K562 (cell line): ENCODE data around the gene BEST3. TPM values are rescaled to one million over a fixed set of nuclear protein-coding genes. Genes with fewer than 3 reads are reported as not detected.
A peak's percentile ranks its signal among the peaks of the same experiment; 100 is the strongest.

ENCODE experiments used
- ARID1B ChIP-seq: fragments of 450-650 bp; IDR thresholded peaks from 2 replicates; pipeline ENCODE4 v1.6.1; 2016; ENCODE audit warnings: antibody characterized with exemption, mild to moderate bottlenecking, inconsistent platforms
- BCLAF1 ChIP-seq, 2 experiments: fragments of 450-650 bp in 1 of 2; IDR thresholded peaks; 2 replicates each; pipeline ENCODE4 v1.6.1; 2011 to 2017; ENCODE audit warnings: low read depth in 2 of 2, antibody characterized with exemption in 1 of 2, borderline replicate concordance in 1 of 2, low read length in 1 of 2, mild to moderate bottlenecking in 1 of 2, mixed read lengths in 1 of 2; ENCODE audit not compliant: control insufficient read depth in 1 of 2
- CBFA2T3 ChIP-seq: fragments of 450-650 bp; IDR thresholded peaks from 2 replicates; pipeline ENCODE4 v1.6.1; 2017
- CBX3 ChIP-seq, 2 experiments: IDR thresholded peaks; 1 replicate in 1 of 2; 2 replicates in 1 of 2; pipeline ENCODE4 v1.6.1; 2012; ENCODE audit warnings: inconsistent platforms in 2 of 2, low read length in 2 of 2, borderline replicate concordance in 1 of 2, control low read depth in 1 of 2
- GMEB1 ChIP-seq: fragments of 250-450 bp; sonication (Bioruptor Pico); IDR thresholded peaks from 2 replicates; pipeline ENCODE4 v1.4.0; 2020; ENCODE audit warnings: mild to moderate bottlenecking
- JUN ChIP-seq, 2 experiments: sonication (generic) in 1 of 2; formaldehyde crosslinking in 1 of 2; IDR thresholded peaks; 2 replicates each; pipeline versions ENCODE4 v1.6.1 to v1.8.0; 2012 to 2022; ENCODE audit warnings: borderline replicate concordance in 2 of 2, mild to moderate bottlenecking in 2 of 2, improper control_type of control experiment in 1 of 2, low read depth in 1 of 2, low read length in 1 of 2, missing genetic modification reagents in 1 of 2
- JUNB ChIP-seq: fragments of 450-650 bp; formaldehyde crosslinking; conservative IDR thresholded peaks from 2 replicates; pipeline ENCODE4 v1.4.0; 2020; ENCODE audit warnings: mild to moderate bottlenecking
- LARP7 ChIP-seq: fragments of 450-650 bp; IDR thresholded peaks from 2 replicates; pipeline ENCODE4 v1.6.1; 2016
- LCOR ChIP-seq: sonication (generic); formaldehyde crosslinking; IDR thresholded peaks from 2 replicates; pipeline ENCODE4 v1.8.0; 2022; ENCODE audit warnings: mild to moderate bottlenecking, missing genetic modification reagents
- PPARD ChIP-seq: fragments of 250-450 bp; sonication (Bioruptor Pico); IDR thresholded peaks from 2 replicates; pipeline ENCODE4 v1.8.0; 2022; ENCODE audit warnings: inconsistent platforms, mild to moderate bottlenecking, moderate library complexity
- RFX5 ChIP-seq: IDR thresholded peaks from 2 replicates; pipeline ENCODE4 v1.6.1; 2011; ENCODE audit warnings: low read depth, mild to moderate bottlenecking, improper control_type of control experiment, low read length
- SAP30 ChIP-seq: fragments of 200-600 bp; sonication (generic); IDR thresholded peaks from 2 replicates; pipeline ENCODE4 v1.6.1; 2012; ENCODE audit warnings: borderline replicate concordance, low read depth, mild to moderate bottlenecking, moderate library complexity, low read length, control low read depth, inconsistent platforms; ENCODE audit not compliant: insufficient read depth, poor library complexity, severe bottlenecking
- ZFP91 ChIP-seq: sonication (generic); formaldehyde crosslinking; IDR thresholded peaks from 2 replicates; pipeline ENCODE4 v1.8.0; 2022; ENCODE audit warnings: mild to moderate bottlenecking, missing genetic modification reagents
- ZNF445 ChIP-seq: fragments of 250-450 bp; sonication (Bioruptor Pico); IDR thresholded peaks from 2 replicates; pipeline ENCODE4 v1.4.0; 2020; ENCODE audit warnings: low read depth, mild to moderate bottlenecking, moderate library complexity
- ZNF512 ChIP-seq: IDR thresholded peaks from 2 replicates; pipeline ENCODE4 v1.6.1; 2016; ENCODE audit warnings: missing genetic modification characterization, missing compliant biosample characterization
- ZNF584 ChIP-seq: fragments of 200-800 bp; sonication (Bioruptor generic); IDR thresholded peaks from 2 replicates; pipeline ENCODE4 v1.6.1; 2016; ENCODE audit warnings: low read depth, mild to moderate bottlenecking, missing genetic modification characterization, missing compliant biosample characterization
- polyA plus RNA-seq, 8 experiments: library from polyadenylated mRNA; depleted of rRNA in 4 of 8; stranded (reverse) in 5 of 8; unstranded in 3 of 8; fragments of >200 nt; fragmentation: Nextera tagmentation in 2 of 8; fragmentation: Illumina TruSeq in 1 of 8; extraction: Ambion mirVana in 2 of 8; extraction: Trizol in 1 of 8; gene quantifications; 2 replicates each; pipeline versions ENCODE4 v1.2.1 to v1.2.3, GENCODE V29; 2011 to 2014; ENCODE audit warnings: inconsistent platforms in 1 of 8, missing spikeins in 1 of 8
- total RNA-seq, 7 experiments: library from RNA; depleted of rRNA in 6 of 7; stranded (reverse); fragments of >200 nt in 6 of 7; fragmentation: Illumina TruSeq in 2 of 7; extraction: Trizol in 2 of 7; gene quantifications; 2 replicates each; pipeline versions ENCODE4 v1.2.1 to v1.2.3, GENCODE V29; 2011 to 2021; ENCODE audit warnings: low replicate concordance in 1 of 7

The BEST3 gene
- total and polyA plus RNA-seq, 9 of the 15 experiments (the other 6 are each of a cell fraction or from before 2014, with no cell fraction given) = 0.15 TPM; not detected in 8

- no peak for TF ChIP-seq BCLAF1 (IDR thresholded peaks at IDR 0.05; ENCODE audit: borderline replicate concordance in 1 of 2, control insufficient read depth in 1 of 2, low read depth in 2 of 2, low read length in 1 of 2)
- TF ChIP-seq LARP7 = no peak
- TF ChIP-seq JUN (IDR thresholded peaks at IDR 0.05; ENCODE audit: borderline replicate concordance, low read depth, low read length) = peak; percentile 70; the same call in 1 of the 2 replicates
- TF ChIP-seq JUN (CRISPR knock-in tag; IDR thresholded peaks at IDR 0.05; ENCODE audit: borderline replicate concordance) = no peak
- no peak for TF ChIP-seq JUNB
- TF ChIP-seq RFX5 = no peak
- TF ChIP-seq ARID1B = peak; percentile 60
- TF ChIP-seq ZNF512 (tag) = no peak
- TF ChIP-seq ZNF445 (CRISPR knock-in tag) = no peak
- TF ChIP-seq CBFA2T3 = 0 out of 2 replicates have a peak, but pooled peaks have one; percentile 13
- no peak for TF ChIP-seq CBX3 (IDR thresholded peaks at IDR 0.05; ENCODE audit: borderline replicate concordance in 1 of 2, low read length in 2 of 2)
- 0 out of 2 replicates have a peak, but pooled peaks have one; percentile 37 for TF ChIP-seq ZNF584 (CRISPR knock-in tag)
- TF ChIP-seq GMEB1 (CRISPR knock-in tag) = no peak
- TF ChIP-seq SAP30 = no peak
- TF ChIP-seq LCOR (CRISPR knock-in tag) = no peak
- no peak for TF ChIP-seq ZFP91 (CRISPR knock-in tag)
- TF ChIP-seq PPARD (CRISPR knock-in tag) = no peak
Measured at GRCh38 chr12:69688471-69689427, 10.4 kb downstream of the BEST3 start (continued).
